HG02885 (cell line): ENCODE measurements around the gene RASD1.
A peak's percentile ranks its signal among the peaks of the same experiment; 100 is the strongest.

ENCODE experiments used
- ATAC-seq: cut with Tn5 transposase; IDR thresholded peaks from one replicate; pipeline ENCODE4 v1.9.1; 2021; ENCODE audit warnings: mild to moderate bottlenecking; ENCODE audit not compliant: unreplicated experiment, poor library complexity

RASD1 gene, protein sequence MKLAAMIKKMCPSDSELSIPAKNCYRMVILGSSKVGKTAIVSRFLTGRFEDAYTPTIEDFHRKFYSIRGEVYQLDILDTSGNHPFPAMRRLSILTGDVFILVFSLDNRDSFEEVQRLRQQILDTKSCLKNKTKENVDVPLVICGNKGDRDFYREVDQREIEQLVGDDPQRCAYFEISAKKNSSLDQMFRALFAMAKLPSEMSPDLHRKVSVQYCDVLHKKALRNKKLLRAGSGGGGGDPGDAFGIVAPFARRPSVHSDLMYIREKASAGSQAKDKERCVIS

DNA sequence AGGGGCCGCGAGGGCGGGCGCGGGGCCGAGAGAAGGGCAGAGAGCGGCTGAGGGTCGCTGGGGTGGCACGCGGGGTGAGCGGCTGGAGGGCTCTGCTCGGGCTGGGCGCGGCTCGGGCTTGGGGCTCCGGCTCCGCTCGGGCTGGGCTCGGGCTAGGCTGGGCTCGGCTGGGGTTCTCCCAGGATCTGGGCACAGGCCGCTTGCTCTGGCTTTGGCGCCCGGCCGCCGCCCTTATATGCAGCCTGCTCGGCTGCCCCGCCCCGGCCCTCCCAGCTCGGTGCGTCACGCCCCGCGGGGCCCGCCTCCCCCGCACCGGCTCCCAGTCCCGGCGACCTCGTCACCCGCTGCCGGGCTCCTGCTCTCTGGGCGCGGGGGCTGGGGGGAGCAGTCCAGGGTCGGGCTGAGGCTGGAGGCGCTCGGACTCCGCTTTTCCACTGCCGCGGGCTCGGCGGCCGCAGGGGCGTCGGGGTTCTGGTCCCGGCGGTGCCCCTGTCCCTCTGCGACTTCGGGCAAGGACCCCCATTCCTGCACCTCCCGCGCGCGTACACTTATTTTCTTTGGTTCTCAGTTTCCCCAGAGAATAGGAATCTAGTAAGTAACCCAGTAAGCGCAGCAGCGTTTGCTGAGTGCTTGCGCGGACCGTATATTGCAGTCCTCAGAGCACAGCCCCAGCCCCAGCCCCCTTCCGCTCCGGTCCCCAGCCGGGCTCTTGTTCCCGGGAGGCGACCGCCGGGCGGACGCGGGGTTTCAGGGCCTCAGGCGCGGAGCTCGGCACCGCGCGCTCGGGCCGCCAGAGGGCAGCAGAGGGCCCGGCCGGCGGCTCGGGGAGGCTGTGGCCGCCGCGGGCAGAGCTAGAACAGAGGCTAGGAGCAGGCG is at the start of gene RASD1:
TSS of gene RASD1 (minus strand) at position 207 of the 876 bp plus-strand sequence. CDS start 214 bp downstream, outside the sequence.
- peak; percentile 77 for ATAC-seq

DNA sequence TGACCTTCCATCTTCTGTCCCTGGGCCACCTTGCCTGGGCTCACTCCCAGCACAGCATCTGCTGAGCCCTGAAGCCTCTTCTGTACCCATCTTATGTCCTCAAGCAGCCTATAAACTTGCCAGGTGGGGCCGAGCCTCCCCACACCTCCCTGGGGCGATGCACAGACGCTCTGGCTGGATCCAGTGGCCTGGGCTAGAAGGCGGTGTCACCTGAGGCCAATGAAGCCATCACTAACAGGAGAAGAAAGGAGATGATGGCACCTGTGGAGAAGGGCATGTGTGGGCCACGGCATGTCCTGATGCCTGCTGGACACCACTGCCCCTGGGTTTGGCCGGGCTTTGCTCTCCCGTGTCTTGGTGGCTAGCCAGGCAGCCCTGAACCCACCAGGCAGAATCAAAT is 49.8 kb upstream of the RASD1 start:
- ATAC-seq, result no peak

DNA sequence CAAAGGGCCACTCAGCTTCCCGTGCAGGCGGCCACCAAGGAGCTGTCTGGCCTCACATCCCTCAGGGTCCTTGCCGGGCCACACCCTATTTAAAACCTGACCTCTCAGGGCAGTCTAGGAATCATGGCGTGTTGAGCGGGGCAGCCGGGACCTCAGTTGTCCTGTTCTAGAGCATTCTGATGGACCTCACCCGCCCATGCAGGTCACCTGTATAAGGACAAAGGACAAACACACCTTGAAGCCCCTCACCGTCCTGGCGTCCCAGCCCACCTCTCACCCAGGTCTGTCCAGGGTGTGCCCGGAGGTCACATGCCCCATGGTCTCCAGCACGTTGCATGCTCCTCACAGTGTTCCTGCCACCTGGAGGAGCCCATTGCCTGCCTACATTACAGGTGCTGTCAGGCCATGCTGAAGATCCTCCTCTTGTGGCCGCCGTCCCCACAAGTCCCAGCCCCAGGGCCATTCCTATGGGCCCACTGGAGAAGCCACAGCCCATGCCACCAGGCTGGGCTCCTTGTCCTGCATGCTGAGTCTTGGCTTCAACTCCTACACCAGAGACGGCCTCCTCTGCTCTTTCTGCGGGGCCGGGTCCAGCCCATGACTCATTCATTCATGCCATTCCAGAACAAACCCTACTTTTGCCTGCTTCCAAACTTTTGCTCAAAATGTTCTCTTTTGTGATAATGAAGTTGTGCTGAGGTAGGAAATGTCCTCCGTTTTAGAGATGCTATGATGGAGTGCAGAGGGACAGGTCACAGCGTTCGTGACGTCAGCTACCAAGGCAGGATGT is 49.0 kb upstream of the RASD1 start:
- ATAC-seq, result no peak

DNA sequence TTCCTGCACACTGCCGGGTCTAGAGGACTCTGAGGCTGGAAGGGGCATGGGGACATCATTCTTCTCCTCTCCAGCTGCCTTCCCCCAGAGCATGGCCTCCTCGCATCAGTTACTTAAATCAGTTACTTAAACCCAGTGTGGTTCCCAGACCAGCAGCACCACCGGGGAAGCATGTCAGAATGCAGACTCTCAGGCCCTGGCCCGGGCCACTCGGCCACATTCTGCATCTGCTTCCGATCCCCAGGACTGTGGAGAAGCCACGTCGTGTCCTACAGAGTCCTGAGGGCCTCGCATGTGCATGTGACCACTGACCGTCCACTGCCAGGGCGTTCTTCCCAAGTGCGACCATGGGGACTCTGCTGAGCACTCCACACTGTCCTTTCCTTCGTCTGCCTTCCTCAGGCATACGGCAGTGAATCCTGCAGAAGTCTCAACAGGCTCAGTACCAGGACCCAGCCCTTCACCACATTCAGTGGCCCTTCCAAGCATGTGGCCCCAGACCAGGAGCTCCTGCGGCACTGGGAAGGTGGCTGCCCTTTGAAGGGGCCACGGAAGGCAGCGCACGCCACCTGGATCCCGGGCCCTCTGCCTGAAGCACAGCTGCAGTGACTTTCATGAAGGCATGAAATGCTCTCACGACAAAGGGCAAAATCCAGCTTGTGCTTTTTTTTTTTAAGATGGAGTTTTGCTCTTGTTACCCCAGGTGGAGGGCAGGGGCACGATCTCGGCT is 46.9 kb upstream of the RASD1 start:
- ATAC-seq, result no peak

DNA sequence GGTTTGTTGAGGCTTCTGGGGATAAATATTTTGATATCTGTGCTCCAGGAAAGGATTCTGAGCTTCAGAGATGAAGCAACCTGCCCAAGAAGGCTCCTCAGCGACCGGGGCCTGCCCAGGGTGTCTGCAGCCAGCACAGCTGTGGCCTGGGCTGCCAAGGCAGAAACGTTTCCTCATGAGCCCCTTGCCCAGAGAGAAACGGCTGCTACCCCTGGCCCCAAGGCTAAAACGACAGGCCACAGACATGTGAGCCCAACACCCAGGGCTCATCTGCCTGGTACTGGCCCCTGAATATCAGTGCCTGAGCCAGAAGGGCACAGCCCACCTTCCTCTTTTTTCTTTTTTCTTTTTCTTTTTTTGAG is 45.4 kb upstream of the RASD1 start:
- no peak for ATAC-seq

DNA sequence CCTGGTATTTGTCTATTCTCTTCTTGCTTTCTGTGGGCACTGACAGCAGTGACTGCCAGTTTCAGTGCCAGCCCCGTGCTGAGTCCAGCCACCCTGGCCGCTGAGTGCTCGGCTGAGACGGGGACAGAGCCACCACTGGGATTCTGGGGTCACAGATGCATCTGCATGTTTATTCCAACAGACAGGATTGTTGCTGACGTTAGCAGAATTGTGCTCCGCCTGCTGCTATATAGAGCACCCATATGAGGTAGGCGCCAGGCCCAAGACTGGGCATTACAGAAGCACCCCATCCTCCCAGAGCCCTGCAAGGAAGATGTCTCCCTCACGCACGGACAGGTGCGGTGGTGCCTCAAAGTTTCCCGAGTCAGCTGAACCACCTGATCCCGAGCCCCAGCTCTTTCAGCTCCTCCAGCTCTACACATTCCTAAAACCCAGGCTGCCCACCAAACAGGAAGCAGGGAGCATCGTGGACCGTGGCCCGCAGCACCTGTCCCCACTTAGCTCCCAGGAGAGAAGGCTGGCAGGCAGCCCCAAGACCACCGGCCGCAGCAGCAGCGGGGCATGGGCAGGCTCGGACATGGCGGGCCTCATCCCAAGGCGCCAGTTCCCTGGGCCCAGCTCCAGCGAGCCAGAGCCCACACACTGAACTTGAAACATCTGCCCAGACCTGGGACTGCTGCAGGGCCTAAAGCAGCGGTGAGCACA is 44.9 kb upstream of the RASD1 start:
- no peak for ATAC-seq

DNA sequence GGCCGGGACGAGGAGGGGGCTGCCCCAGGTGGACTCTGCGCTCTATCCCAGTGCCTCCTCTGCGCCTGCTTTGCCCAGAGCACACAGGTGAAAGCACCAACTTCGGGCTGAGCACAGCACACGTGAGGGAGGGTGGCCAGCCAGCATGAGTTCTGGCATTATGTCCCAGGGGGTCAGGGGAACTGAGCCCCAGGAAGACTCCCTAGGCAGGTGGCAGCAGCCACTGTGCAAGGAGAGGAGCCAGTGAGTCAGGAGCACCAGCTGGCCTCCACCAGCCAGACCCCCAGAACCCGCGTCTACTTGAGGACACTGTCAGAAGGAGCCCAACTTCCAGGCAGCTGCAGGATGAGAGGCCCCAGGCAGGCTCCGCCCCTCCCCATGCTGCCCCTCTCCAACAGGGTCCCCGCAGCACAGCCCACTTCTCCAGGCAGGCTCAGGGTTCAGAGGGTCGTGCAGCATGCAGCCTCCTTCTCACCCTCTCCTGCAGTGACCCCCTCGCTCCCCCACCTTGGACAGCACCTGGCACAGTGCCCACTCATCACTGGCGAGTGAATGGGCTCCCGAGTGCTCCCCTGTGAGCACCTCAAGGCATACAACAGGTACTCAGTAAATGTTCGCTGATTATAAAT is 44.2 kb upstream of the RASD1 start:
- no peak for ATAC-seq

DNA sequence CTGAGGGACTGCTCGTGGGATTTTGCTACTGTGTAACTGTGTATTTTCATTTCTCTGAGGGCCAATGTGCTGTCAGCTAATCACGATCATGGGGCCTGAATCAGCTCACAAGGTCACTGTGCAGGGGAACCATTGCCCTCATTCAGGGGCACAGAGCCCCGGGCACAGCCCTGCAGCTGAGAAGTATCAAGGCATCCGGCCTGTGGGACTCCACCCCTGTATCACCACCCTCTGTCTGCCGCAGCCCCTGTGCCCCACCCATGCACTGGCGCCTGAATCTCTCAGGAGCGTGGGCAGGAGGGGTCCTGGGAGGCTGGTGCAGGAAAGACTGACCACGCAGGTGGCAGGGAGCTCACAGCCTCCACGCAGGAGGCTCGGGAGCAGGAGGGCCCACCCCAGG is 43.4 kb upstream of the RASD1 start:
- no peak for ATAC-seq

DNA sequence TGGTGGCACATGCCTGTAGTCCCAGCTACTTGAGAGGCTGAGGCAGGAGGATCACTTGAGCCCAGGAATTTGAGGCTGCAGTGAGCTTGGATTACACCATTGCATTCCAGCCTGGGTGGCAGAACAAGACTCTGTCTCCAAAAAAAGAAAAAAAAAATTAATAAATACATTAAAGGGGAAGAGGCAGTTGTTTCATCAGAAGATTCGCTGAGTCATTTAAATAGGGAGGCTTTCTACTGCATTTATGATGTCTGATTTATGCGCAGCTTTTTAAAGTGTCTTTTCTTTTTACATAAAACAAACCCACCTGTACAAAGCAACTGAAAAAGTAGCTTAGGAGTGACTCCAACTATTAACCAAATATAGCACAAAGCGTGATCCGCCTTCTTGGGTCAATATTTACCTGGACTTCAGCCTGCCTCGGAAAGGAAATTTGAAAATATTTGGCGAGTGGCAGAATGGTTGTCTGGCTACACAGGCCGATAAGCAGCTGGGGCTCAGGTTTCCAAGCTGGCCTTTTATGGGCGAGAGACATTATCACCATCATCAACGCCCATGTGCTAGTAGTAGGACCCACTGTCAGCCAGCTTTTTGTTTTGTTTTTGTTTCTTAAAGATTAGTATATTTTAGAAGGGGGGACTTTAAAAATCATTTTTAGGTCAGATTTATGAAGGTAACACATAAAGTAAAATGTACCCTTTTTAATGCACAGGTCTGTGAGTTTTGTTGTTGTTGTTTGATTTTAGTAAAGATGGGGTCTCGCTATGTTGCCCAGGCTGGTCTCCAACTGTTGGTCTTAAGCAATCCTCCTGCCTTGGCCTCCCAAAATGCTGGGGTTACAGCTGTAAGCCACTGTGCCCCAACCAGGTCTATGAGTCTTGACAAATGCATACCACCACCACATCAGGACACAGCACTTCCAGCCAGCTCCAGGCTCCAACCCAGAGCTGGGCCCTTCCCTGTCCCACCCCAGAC is 42.5 kb upstream of the RASD1 start:
- ATAC-seq, result no peak

DNA sequence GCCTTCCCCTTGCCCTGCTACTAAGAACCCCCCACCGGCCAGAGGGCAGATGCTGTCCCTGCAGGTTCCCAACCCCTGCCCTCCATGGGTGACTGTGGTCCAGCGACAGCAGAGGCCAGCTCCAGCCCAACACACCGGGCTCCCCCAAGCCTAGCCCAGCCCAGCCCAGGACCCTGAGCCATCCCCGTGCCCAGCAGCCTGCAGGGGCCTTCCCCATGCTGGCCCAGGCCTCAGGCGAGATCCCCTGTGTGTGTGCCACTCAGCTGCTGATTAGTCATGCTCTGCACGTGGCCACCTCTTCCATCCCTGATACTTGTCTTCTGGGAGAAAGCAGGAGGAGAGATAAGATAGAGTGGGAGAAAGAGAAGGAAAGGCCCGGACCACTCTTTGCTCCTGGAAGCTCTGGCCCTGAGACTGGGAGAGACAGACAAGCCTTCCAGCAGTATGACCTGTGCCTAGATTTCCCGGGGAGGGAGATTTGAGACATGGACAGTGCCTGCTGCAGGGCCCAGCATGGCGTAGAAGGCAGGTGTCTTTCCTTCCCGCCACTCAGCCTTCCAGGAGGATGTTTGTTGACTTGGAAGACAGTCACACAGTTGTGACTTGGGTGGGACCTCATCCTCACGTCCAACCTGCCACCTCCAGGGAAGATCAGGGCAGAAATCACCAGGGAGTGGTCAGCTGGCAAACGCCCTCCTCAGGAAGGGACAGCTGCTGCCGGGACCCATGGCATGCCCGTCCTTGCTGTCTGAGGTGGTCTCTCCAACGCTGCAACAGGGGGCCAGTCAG is 41.3 kb upstream of the RASD1 start:
- no peak for ATAC-seq

DNA sequence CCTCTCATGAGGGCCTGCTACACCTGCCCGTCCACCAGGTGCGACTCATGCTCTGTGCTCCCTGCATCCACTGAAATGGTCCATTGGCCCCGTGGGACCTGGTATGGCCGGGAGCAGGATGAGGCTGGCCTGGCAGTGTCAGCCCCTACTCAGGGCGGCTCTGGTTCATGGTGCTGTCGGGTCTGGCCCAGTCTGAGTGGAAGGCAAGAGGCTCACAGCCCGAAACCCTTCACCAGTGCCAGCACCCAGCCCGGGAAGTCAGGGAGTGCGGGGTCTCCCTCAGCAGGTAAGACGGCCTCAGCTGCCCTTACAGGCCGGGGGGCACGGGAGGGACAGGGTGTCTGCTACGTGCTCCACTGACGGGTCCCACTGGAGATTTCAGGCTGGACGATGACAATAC is 40.5 kb upstream of the RASD1 start:
- ATAC-seq, result no peak

DNA sequence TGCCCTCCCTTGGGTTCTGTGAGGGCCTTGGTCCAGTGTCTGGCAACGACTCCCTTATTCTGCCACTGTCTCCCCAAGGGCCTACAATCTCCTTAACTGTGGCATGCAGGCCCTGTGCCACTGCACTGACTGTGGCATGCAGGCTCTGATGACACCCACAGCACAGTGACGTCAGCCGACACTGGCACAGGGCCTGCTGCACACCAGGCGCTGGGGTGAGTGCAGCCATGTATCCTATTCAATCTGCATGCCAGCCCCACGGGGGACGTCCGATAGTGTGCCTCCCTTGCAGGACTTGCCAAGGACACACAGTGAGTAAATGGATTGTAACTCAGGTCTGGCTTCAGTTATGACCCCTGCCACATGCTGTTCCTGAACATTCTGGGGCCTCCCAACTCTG is 39.8 kb upstream of the RASD1 start:
- ATAC-seq, result no peak

DNA sequence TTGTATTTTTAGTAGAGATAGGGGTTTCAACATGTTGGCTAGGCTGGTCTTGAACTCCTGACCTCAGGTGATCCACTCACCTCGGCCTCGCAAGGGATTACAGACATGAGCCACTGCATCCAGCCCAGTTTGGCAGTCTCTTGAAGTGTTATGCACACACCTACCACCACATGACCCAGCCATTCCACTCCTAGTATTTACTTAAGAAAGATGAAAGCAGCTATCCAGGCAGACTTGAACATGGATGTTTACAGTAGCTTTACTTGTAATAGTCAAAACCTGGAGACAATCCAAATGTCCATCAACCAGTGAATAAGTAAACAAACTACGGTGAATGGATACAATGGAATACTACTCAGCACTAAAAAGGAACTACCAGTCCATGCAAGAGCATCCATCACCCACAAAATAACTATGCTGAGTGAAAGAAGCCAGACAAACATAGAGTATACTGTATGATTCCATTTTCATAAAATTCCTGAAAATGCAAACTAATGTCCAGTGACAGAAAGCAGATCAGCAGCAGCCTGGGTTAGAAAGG is 37.8 kb upstream of the RASD1 start:
- ATAC-seq, result no peak

DNA sequence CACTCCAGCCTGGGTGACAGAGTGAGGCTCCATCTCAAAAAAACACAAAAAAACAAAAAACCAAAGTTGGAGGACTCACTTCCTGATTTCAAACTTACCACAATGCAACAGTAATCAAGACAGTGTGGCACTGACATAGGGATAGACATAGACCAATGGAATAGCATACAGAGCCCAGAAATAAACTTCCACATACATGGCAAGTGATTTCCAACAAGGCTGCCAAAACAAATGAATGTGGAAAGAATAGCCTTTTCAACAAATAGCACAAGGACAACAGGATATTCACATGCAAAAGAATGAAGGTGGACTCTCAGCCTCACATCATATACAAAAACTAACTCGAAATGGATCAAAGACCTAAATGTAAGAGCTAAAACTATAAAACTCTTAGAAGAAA is 36.8 kb upstream of the RASD1 start:
- no peak for ATAC-seq

DNA sequence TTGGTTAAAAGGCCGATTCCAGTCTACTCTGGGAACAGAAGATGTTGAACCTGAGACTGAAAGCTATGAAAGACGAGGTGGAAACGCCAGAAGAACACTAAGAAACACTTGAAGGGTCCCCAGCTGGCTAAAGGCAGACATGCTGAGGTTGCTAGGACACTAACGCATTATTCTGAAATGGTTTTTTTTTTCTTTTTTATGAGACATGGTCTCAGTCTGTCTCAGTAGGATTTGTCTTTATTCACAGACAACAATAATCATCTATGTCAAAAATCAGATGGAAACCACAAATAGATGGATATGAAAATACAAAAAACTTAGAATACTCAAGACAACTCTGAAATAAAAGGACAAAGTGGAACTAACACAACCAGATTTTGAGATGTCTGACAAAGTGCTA is 35.0 kb upstream of the RASD1 start:
- ATAC-seq, result no peak

DNA sequence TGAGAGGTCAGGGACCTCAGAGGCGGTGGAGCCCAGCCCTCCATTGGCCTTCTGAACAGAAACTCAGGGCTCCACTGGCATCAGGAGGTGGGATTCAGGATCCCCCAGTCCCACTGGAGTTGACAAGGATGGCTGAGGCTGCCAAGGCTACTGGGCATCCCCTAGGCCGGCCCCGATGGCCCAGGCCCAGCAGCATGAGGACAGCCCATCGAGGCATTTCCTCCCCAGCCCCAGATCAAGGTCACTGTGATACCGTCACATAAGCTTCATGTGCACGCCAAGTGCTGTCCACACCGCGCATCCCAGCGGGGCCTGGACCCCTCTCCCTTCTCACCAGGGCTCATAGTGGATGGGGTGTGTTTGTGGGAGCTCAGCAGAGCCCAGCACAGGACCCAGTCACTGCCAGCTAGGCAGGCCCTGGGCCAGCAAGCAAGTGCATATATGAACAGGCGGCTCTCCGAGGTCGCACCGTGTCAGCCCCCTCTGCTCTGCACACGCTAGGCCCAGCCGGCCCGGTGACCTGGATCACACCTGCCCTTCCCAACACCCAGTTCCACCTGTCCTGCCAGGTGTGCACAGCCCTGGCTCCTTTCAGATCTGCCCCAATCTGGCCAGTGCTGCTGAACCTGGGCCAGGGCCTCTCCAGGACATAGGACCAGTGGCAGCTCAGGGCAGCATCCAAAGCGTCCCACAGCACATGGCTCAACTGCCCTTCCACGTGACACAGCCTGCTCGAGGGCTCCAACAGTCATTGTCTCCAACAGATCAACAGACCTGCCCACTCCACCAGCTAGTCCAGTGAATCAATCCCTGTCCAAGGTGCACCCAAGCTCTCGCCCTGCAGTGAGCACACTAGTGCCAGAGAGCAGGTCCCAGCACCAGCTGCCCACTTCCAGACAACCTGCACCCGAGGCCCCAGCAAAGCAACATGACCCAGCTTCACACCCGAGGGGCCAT is 32.8 kb upstream of the RASD1 start:
- ATAC-seq, result no peak
